HG03457 (cell line): ENCODE measurements around the gene ADPRHL1.

ENCODE experiments used
- ATAC-seq: cut with Tn5 transposase; IDR thresholded peaks from one replicate; pipeline ENCODE4 v1.9.1; 2021; ENCODE audit warnings: moderate number of reproducible peaks; ENCODE audit not compliant: unreplicated experiment

Gene ADPRHL1

DNA sequence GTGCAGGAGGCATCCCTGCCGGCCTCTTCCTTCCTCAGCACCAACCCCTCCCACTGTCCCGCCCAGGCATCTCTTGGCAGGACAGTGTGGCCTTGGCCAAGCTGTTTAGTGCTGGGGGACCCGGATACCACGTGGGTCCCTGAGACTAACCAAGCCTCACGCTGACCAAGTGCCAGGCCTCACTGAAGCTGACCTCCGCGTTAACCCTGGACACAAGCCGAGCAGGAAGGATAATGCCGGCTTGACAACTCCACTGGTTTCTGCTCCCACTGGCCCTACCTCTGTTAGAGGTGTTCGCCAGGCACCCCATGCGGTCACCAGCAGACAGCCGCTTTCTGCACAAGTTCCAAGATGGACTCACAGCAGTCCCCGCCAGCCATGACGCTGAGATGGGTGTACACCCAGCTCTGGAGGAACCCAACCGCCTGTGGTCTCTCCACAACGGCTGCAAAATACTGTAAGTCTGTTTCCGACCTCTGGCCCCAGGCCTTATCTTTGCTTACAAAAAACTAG is 101.7 kb downstream of the ADPRHL1 start:
- no peak for ATAC-seq

DNA sequence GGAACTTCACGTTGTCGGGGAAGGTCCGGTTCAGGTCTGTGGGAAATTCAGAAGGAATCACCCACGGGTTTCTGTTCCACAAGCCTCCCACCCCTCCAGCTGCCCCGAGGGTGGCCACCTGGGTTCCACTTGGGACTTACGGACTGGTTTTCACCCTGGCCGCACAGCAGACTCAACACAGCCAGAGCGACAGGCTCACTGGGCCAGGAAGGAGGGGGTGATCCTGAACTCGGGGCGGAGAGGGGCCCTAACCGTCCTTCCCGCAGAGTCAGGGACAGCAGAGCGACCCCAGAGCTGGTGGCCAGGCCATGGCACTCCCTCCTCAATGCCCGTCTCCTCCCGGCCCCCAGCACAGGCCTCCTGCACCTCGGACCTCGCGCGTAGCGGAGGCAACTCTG is 102.4 kb downstream of the ADPRHL1 start:
- ATAC-seq = no peak

DNA sequence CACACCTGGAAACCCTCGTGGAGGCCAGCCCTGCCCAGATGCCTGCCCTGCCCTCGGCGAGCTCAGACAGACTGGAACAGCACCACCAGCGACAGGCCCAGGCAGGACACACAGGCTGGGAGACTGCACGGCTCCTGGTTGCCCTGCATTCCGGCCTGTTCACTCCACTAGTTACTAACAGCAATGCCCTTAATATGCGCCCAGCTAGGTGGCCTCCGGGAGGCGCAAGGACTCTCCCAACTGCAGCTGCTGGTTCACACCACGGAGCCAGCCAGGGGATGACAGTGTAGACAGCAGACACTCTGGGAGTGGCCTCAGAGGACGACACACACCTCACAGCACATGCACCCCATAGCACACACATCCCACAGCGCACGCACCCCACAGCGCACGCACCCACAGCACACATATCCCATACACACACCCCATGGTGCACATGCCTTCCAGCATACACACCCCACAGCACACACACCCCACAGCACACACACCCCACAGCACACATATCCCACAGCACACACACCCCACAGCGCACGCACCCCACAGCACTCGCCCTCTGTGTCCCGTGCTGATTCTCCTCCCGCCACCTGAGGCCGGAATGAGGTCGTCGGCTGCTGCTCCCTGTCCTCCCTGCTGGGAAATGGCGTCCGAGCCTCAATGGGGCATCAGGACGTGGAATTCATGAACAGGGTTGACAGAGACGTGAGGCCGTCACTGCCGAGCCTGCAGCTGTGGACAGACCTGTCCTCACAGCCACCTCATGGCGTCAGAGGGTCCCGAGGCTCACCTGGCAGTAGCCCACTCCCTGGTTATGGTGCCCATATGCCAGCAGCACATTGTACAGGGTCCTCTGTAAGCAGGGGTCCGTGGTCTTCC is 103.0 kb downstream of the ADPRHL1 start:
- no peak for ATAC-seq
